GM19099 (cell line): ENCODE results near the gene SLC5A1.

Source experiments
- POLR2A ChIP-seq: IDR thresholded peaks from 3 replicates; pipeline ENCODE4 v1.6.1; 2011; ENCODE audit warnings: low read depth; ENCODE audit not compliant: insufficient read length; ENCODE audit errors: extremely low read depth

SLC5A1 gene

GRCh38 chr22:32100711-32101110 is 57.6 kb downstream of the SLC5A1 start:
- TF ChIP-seq POLR2A, result no peak

- no peak for TF ChIP-seq POLR2A
Measured at GRCh38 chr22:32103658-32104315, 60.7 kb downstream of the SLC5A1 start.

DNA sequence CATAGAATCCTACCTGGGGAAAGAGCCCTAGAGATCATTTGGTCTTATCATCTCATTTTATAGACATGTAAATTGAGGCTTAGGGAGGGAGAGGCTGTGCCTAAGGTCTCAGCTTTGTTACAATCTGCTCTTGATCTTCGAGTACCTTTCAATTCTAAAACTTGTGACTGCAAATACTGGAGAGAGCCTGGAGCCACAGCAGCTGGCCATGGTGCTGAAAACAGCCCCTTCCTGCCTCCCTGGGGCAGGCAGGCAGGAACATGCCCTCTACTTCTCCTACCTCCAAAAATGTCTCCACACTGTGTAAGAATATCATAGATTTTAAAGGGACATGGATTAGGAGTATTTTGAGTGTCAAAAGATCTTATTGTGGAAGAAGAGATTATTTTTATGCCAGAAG is 63.9 kb downstream of the SLC5A1 start:
- TF ChIP-seq POLR2A, result no peak

- no peak for TF ChIP-seq POLR2A
Measured at GRCh38 chr22:32112380-32112779, 69.3 kb downstream of the SLC5A1 start.

- no peak for TF ChIP-seq POLR2A
Measured at GRCh38 chr22:32119568-32120235, 76.6 kb downstream of the SLC5A1 start.

- TF ChIP-seq POLR2A, result no peak
Measured at GRCh38 chr22:32120603-32121002, 77.5 kb downstream of the SLC5A1 start.

DNA sequence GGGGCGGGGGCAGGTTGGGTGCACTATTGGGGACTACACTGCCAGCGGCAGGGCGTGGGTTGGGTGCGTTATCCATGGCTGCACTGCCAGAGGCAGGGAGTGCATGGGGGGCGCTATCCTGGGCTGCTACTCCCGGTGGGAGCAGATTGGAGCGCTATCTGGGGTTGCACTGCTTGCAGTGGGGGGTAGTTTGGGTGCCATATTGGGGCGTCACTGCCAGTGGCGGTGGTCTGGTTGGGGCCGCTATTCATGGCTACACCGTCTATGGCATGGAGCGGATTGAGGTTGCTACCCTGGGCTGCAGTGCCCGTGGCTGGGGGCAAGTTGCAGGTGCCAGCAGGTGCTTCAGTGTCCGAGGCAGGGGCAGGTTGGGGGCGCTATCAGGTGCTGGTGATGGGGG is 79.8 kb downstream of the SLC5A1 start:
- TF ChIP-seq POLR2A, result no peak

DNA sequence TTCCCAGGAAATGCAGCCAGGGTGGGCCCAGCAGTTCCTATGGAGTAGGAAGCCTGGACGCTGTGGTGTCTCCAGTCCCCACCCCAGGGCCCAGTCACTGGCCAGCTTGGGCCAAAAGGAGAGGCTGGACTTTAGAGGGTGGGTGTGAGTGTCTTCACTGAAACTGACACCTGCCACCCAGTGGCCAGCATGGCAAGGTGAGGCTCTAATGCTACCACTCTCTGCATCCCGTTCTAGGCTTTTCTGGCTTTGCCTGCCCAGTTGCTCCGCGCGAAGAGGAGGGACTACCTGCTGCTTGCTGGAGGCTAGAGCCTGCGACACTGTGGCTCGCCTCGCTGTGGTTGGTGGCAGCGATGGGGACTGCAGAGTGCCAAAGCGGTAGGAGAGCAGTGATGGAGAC is 80.6 kb downstream of the SLC5A1 start:
- TF ChIP-seq POLR2A, result no peak

- TF ChIP-seq POLR2A, result no peak
Measured at GRCh38 chr22:32127904-32128303, 84.8 kb downstream of the SLC5A1 start.

DNA sequence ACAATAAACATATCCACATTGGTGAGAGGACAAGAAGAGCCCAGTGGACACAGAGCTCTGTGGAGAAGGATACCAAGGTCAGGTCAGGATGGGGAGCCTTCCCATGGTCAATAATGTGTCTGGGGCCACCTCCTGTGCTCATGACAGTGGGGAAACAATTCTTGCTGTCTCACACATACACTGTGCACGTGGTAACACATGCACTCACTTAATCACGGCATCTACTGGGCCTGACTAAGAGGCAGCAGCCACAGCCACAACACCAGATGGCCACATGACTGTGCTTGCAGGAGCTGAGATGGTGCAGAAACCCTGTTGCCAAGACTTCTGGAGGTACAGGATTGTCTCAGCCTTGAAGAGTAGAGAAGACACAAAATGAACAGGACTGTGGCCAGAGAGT is 87.4 kb downstream of the SLC5A1 start:
- TF ChIP-seq POLR2A, result no peak

- no peak for TF ChIP-seq POLR2A
Measured at GRCh38 chr22:32132126-32132525, 89.1 kb downstream of the SLC5A1 start.

- TF ChIP-seq POLR2A, result no peak
Measured at GRCh38 chr22:32132783-32133182, 89.7 kb downstream of the SLC5A1 start.

- no peak for TF ChIP-seq POLR2A
Measured at GRCh38 chr22:32142600-32142999, 99.5 kb downstream of the SLC5A1 start.

DNA sequence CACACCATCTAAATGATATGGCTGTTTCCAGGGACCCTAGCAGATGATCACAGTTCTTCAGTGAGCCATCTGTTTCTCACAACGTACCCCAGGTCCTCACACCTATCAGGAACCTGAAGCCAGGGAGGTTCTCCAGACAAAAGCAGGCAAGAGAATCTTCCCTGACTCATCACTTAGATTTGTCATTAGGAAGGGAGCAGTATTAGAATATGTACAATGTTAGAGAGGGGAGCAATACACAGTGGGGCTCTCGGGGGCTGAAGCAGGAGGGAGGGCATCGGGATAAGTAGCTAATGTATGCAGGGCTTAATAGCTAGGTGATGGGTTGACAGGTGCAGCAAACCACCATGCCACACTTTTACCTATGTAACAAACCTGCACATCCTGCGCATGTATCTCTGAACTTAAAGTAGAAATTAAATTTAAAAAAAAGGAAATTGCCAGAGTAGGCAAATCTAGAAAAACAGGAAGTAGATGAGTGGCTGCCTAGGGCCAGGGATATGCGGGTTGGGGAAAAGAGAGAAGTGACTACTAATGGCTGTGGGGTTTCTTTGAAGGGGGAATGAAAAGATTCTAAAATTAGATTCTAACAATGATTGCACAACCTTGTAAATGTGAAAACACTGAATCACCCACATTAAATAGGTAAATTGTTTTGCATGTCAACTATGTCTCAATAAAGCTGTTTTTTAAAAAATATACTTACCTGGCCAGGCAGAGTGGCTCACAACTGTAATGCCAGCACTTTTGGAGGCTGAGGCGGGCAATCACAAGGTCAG is 101.6 kb downstream of the SLC5A1 start:
- no peak for TF ChIP-seq POLR2A

DNA sequence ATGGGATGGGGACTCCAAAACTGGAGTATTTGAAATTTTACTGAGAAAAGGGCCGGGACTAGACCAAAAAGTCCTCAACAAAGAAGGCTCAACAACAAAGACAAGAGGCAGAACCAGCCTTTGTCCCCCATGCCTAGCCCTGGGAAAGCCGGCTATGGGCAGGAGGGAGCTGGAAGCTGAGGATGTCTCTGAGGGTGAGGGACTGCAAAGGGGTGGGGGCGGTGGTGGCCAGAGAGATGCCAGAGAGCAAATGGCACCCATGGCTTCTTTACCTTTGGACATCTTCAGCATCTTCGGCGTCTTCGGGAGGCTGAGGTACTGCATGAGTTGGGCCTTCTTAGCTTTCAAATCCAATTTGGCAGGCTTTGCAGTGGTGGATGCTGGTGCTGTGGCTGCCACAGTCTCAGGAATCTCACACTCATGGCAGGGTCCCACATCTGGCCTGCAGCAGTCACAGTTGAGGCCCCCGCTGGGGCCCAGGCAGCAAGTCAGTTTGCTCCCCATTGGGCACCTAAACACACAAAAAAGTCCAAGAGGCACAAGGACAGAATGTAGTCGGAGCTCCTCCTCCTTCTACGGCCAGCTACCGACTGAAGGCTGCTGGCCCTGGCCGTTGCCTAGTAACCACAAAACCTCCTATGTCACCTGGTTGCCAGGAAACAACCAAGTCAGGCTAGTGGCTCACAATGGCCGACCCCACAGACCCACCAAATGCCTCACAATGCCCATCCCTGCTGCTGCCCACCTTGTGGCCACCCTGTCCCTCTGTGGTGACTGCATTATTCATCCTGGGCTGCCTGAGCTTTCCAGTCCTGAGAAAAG is 115.9 kb downstream of the SLC5A1 start, which contains the start of gene C22orf42:
Gene C22orf42, minus strand, starts transcription at position 592 of the 822 bp plus-strand sequence. Its CDS starts 88 bp downstream, at position 504.
- no peak for TF ChIP-seq POLR2A
